NCI-H510A (cell line): ENCODE data around the gene BTBD17.

Experiments used
- DNase-seq: peaks from one replicate; lab custom pipeline; 2025; lab: John Stamatoyannopoulos, UW

Gene BTBD17

DNA sequence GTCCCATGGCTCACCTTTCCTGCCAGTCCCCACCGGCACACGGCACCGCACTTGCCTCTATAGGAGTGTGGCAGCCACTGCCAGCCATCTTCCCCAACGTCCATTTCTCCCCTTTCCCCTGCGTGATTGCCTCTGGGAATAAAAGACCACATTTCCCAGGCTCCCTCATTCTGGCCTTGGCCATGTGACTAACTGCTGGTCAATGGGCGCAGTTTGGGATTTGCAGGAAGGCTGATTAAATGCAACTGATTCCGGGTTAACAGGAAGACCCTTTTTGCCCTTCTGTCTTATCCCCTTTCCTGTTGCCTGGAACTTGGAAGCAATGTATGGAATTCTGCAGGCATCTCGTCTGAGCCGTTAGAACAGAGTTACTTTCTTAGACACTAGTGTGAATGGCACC is 3.0 kb downstream of the BTBD17 start:
- no peak for DNase-seq

DNA sequence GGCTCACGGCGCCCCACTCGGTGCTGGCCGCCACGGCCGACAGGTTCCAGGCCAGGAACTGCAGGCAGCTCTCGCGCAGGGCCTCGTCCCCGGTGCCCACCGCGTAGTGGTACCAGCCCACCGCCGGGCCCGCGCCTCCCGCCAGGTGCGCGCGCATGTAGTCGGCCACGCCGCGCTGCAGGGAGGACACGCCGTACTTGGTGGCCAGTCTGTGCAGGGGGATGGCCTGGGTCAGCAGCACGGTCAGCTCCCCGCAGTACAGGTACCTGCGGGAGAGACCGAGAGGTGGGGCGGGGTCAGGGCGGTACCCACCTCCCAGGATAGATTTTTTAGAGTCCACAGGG is 4.2 kb downstream of the BTBD17 start:
- no peak for DNase-seq

DNA sequence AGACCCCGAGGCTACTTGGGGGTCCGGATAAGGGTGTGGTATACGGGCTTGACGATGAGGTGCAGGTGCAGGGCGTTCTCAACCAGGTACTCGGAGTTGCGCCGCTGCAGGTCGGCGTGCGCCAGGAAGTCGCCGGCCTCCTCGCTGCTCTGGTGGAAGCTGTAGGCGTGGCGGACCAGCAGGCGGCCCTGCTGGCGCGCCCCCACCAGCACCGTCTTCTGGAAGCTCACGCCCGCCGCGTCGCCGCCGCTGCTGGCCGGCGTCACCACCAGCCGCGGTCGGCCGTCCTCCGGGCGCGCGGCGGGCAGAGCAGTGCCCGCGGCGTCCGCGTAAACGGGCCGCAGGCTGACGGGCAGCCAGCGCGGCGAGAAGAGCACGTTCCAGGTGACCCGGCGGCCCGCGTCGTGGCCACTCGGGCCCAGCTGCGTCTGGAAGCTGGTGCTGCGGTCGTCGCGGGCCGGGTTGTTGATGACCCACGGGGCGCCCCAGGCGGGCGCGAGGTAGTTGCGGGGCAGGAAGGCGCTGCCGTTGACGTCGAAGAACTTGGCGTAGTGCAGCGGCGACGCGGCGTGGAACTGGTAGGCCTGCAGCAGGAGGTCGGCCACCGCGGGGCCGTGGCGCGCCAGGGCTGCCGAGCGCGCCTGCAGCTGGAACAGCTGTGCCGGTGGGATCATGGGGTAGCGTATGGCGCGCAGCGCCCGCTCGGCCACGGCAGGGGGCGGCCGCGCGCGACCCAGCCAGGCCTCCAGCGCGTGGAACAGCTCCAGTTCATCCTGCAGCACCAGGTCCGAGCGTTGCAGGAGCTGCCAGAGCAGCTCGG is 4.8 kb downstream of the BTBD17 start:
- no peak for DNase-seq

- no peak for DNase-seq
Measured at GRCh38 chr17:74355065-74355464, 6.6 kb downstream of the BTBD17 start.

DNA sequence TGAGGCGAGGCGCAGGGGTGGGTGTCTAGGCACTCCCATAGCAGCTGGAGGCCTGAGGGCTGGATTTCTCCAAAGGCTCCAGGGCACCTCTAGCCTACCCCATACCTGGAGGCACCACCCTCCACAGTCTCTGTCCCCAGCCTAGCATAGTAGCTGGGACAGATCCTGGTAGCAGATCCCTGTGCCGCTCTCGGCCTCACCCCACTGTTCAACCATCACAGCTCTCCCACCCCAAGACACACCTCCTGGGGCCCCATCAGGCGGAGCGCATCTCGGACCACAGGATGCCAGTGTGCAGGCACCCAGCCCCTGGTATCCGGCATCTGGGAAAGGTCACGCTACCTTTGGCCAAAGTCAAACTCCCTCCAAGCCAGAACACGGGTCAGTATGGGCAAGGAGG is 7.1 kb downstream of the BTBD17 start:
- no peak for DNase-seq

- DNase-seq = no peak
Measured at GRCh38 chr17:74354123-74354522, 7.5 kb downstream of the BTBD17 start.

GRCh38 chr17:74353446-74354060 is 8.1 kb downstream of the BTBD17 start:
- DNase-seq = no peak

- no peak for DNase-seq
Measured at GRCh38 chr17:74351552-74352210, 10.0 kb downstream of the BTBD17 start.

- no peak for DNase-seq
Measured at GRCh38 chr17:74350486-74350885, 11.2 kb downstream of the BTBD17 start.

DNA sequence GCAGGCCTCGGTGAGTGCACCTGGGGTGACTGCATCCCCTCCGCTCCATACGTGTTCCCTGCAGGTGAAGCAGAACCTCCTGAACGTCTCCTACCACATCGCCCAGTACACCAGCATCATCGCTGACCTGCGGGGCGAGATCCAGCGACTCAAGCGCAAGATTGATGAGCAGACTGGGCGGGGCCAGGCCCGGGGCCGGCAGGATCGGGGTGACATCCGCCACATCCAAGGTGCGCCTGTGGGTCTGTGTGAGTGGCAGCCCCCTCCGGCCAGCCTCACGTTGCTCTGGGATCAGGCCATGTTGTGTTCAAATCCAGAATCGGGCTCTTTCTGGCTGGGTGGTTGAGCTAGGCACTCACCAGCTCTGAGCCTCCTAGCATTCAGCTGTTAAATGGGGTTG is 12.5 kb downstream of the BTBD17 start:
- no peak for DNase-seq

GRCh38 chr17:74347646-74348045 is 14.0 kb downstream of the BTBD17 start:
- DNase-seq = no peak

DNA sequence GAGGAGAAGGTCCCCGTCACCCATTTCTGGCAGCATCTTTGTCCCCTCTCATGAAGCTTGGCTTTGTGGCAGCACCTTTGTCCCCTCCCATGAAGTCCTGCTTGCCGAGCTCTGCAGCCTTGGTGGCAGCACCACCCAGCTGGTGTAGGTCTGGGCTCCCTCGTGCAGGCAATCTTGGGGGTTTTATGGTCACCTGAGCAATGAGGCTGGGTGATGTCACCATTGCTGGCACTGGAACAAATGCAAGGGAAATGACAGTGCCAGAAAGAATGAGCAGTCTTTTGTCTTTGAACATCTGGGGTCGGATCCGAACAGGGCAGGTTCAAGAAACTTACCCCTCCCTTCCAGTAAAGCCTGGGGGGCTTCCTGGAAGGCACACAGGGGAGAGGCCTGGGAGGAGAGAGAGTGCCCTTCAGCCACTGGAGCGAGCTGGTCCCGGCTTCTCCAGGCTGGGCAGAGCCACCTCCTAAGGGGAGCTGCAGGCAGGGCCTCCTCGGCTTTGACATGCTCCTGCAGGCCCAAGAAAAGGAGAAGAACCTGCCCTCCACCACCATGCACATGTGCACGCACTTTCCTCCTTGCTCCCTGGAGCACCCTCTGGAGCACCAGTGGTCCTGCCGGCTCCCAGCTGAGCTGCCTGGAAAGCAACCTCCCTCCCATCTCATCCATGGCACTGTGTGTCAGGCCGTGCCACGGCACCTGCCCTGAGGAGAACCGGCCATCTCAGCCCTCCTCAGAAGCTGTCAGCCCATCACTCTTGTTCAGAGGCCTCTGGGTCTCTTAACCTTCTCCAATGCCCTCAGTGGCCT is 16.0 kb downstream of the BTBD17 start:
- no peak for DNase-seq

GRCh38 chr17:74344658-74345057 is 17.0 kb downstream of the BTBD17 start:
- no peak for DNase-seq

DNA sequence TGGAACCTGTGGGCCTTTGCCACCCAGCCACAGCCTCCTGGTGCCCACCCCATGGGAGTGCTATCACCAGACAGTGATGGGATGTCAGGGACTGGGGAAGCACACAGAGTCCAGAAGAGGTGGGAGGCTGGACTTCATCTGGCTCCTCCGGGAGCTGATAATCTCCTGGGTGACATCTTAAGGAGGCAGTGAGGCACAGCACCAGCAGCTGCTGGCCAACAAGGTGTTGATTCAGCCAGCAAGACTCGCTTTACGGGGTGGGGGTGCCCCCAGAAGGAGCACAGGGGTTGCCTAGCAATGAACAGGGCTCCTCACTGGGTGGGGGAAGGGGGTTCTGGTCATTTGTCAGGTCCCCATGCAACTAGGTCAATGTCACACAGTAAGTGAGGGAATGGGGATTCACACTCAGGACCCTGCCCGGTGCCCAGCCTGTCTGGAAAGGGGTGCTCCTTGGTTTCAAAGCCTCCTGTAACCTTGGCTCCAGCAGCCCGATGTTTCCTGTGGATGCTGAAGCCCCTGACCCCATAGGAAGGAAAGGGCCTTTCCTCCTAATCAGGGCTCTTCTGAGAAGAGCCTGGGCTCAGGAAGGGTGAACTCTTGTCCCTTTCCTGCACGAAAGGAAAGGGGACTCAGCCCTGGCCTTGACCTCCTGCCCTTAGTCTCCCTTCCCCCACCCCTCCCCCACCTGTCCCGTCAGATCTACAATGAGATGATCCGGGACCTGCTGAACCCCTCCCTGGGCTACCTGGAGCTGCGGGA is 18.0 kb downstream of the BTBD17 start:
- DNase-seq = no peak

DNA sequence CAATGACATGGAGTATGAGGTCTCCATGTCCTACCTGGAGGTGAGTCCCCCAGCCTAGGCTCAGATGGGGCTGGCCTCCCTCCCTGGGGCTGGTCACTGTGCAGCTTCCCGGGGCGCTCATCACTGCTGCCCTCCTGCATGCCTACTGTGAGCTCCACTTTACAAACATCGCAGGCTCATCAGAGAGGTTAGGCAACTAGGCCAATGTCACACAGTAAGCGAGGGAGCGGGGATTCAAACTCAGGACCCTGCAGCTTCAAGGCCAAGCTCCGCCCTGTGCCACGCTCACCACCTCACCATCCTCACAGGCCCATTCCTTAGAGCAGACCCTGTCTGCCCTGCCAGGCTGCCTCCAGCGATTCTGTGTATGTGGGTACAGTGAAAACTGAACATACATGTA is 18.5 kb downstream of the BTBD17 start:
- DNase-seq = no peak

DNA sequence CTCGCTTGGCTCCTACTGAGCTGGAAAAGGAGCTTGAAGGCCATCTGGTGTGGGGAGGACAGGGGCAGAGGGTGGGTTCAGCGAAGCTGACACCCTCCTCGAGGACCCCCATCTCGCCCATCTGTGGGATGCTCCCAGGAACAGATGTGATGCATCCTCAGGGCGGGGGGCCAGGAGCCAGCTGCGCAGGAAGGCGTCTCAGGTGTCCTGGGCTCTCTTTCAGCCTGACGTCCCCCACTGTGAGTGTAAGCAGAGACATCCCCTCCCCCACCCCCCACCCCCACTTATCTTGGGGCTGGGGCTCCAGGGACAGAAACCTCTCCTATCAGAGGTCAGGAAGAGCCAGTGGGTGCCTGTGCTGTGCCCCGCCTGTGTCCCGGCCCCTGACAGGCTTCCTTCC is 19.4 kb downstream of the BTBD17 start:
- DNase-seq = no peak

DNA sequence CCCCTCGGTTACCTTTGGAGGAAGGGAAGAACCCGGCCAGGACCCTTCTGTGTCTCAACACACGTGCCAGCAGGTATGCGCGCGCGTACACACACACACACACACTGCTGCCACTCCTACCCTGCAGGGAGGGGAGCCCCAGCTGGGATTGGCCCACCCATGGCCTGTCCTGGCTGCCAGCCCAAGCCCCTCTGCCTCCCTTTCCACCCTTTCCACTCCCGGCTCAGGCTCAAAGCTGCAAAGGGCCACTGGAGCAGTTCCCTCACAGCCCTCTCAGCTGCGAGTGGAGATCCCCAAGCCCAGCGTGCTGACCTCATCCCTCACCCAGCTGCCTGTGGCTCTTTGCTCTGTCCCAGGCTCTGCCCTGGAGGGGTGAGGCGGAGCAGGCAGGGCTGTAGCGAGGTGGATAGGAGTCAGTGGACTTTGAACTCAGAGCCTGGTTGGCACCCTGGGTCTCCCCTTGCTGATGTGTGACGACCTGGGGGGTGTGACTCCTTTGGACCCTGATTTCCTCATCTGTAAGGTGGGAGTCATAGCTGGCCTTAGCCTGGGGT is 21.1 kb downstream of the BTBD17 start:
- DNase-seq = no peak

GRCh38 chr17:74339537-74340195 is 22.0 kb downstream of the BTBD17 start:
- peak; percentile 52 for DNase-seq

DNA sequence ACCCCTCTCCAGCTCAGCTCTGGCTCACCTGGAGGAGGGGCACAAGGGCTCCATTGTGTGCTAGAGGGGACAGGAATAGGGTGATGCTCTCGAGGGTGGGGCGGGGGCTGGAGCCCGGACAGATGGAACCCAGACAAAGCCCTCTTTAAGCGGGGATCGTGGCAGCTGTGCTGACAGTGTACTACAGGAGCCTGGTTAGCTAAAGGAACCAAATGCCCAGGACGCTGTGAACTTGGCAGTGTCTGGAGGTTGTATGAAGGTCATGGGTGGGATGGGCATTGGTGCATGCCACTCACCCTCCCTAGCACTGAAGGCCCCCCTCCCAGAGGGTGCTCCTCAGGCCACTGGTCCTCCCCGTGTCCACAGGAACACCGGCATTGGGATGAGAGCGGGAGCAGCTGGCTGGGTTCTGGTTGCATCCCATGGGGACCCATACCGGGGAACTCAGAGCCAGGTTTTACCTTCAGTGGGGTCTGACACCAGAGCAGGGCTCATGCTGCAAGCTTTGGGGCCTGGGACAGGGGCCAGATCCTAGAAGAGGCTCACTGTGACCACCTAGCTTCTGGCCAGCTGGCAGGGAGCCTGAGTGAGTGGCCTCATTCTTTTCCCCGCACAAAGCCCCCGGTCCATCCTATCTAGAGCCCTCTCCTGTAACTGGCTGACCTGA is 23.7 kb downstream of the BTBD17 start:
- no peak for DNase-seq

- no peak for DNase-seq
Measured at GRCh38 chr17:74336307-74336706, 25.4 kb downstream of the BTBD17 start.
